ENCODE results near the gene CCDC157.
"Not testable (repeated sequence)": the region's sequence is repeated elsewhere in the genome, so short reads cannot be mapped to it uniquely, and the experiment has no call there.

The CCDC157 gene

DNA sequence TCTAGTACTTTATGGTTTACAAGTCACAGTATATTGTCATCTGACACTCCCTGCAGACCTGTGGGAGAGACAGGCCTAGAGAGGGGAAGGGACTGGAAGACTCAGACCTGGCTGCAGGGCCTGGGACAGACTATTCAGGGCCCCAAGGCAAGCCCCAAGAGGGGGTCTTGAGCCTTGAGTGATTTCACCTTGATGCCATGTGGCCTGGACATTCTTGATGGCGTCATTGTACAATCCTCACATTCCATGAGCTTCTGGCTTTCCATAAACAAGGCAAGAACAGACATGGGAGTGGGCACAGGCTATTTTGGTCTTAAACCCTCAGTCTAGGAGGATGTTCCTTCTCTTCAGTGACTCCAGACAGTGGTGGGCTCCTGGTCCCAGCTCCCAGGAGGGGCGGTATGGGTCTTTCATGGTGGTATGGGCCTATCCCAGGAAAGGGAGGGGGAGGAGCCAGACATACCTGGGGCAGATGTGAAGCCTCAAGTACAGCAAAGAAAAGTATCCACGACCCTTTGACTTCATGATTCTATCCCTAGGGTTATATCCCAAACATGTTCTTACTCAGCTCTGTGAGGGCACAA is 28.2 kb upstream of the CCDC157 start:
- Histone ChIP-seq H3K36me3 (ENCODE audit: control insufficient read depth, insufficient read depth, low read length) (peaks cover 7% of the 10 kb centered on the region), H3K9ac (ENCODE audit: low read length) (no peak overlapping the region), H3K4me1 (ENCODE audit: control insufficient read depth, insufficient read depth, low read length) (peaks cover 27% of the 10 kb centered on the region), H3K27me3 (ENCODE audit: control insufficient read depth, insufficient read depth, low read length) (no peaks in the 10 kb centered on the region), H3K9me3 (ENCODE audit: control insufficient read depth, low read length) (no peaks in the 10 kb centered on the region), H3K4me3 (ENCODE audit: low read length) (no peak overlapping the region)

DNA sequence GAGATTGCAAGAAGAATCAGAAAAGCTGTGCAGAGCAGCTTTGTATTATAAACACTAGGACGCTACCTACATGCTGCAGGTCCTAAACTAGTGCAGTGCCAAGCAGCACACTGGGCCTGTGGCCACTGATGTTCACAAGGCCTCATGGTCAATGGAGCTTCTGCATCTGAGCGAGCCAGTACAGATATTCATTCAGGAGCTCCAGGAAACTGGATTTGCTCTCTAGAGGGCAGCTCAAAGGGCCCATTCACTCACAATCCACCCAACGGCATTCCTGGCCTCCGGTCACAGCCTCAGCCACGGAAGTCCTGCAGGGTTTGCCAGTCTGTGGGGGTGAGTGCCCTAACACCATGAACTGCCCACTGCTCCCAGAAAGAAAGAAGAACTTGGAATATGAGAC is 24.3 kb upstream of the CCDC157 start:
- H3K36me3 ChIP-seq (ENCODE audit: control insufficient read depth, insufficient read depth, low read length) = peaks cover 30% of the 10 kb centered on the region
- peaks cover 6% of the 10 kb centered on the region for H3K4me1 ChIP-seq (ENCODE audit: control insufficient read depth, insufficient read depth, low read length)
- no peaks in the 10 kb centered on the region for H3K9me3 ChIP-seq (ENCODE audit: control insufficient read depth, low read length)
- no peaks in the 10 kb centered on the region for H3K27me3 ChIP-seq (ENCODE audit: control insufficient read depth, insufficient read depth, low read length)
- no peak overlapping the region for H3K9ac ChIP-seq (ENCODE audit: low read length)
- no peak overlapping the region for H3K4me3 ChIP-seq (ENCODE audit: low read length)

DNA sequence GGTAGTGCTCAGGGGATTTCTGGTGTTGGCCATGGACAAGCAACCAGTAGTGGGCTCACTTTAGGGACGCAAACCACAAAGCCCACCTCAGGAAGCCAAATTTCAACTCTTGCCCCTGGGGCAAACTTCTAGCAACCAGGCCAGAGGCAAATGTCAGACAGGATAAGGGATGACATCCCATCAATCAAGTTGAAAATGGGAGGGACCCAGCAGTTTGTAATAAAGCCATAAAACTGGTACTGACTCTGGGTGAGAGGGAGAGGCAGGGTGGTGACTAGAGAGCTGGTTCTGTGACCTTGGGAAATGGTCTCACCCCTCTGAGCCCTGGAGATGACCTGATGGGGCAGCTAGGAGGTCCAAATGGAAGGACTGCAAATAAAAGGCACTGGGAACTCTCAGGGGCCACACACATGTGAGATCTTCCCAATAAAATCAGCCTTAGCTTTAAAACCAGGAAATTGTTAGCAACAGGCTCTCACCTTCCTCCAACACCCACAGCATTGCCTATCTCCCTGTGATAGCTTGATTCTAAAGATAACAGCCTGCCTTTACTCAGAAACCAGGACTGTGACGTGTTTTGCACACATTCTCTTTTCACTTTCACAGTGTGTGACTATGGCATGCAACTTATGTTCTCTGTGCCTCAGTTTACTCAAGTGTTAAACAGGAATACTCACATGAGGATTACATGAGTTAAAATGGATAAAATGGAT is 23.7 kb upstream of the CCDC157 start:
- no peaks in the 10 kb centered on the region for H3K27me3 ChIP-seq (ENCODE audit: control insufficient read depth, insufficient read depth, low read length)
- H3K4me3 ChIP-seq (ENCODE audit: low read length) = no peak overlapping the region
- H3K4me1 ChIP-seq (ENCODE audit: control insufficient read depth, insufficient read depth, low read length) = peaks cover 2% of the 10 kb centered on the region
- no peaks in the 10 kb centered on the region for H3K9me3 ChIP-seq (ENCODE audit: control insufficient read depth, low read length)
- peaks cover 30% of the 10 kb centered on the region for H3K36me3 ChIP-seq (ENCODE audit: control insufficient read depth, insufficient read depth, low read length)
- no peak overlapping the region for H3K9ac ChIP-seq (ENCODE audit: low read length)

GRCh38 chr22:30333707-30334087 is 23.1 kb upstream of the CCDC157 start:
- Histone ChIP-seq H3K4me1 (ENCODE audit: control insufficient read depth, insufficient read depth, low read length) (no peaks in the 10 kb centered on the region), H3K36me3 (ENCODE audit: control insufficient read depth, insufficient read depth, low read length) (peaks cover 30% of the 10 kb centered on the region), H3K9me3 (ENCODE audit: control insufficient read depth, low read length) (no peaks in the 10 kb centered on the region), H3K27me3 (ENCODE audit: control insufficient read depth, insufficient read depth, low read length) (no peaks in the 10 kb centered on the region), H3K4me3 (ENCODE audit: low read length) (no peak overlapping the region), H3K9ac (ENCODE audit: low read length) (no peak overlapping the region)

DNA sequence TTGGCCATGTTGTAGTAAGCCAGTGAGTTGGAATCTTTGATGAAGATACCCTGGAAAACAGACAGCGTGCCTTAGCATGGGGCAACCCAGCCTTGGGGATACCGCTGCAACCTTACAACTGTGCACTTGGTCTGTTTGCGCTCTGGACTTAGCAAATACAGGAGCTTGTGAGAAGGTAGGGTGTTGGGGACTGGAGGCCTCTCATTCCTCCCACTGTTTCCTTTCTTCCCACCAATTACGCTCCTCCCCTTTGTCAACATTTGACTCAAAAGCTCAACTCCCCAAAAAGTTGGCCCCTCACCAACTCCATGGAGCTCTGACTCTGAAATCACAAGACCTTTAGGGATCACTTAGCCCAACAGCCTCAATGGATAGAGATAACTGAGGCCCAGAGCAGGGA is 22.2 kb upstream of the CCDC157 start:
- Histone ChIP-seq H3K9me3 (ENCODE audit: control insufficient read depth, low read length) (no peaks in the 10 kb centered on the region), H3K9ac (ENCODE audit: low read length) (no peak overlapping the region), H3K4me3 (ENCODE audit: low read length) (no peak overlapping the region), H3K36me3 (ENCODE audit: control insufficient read depth, insufficient read depth, low read length) (peaks cover 30% of the 10 kb centered on the region), H3K4me1 (ENCODE audit: control insufficient read depth, insufficient read depth, low read length) (no peaks in the 10 kb centered on the region), H3K27me3 (ENCODE audit: control insufficient read depth, insufficient read depth, low read length) (no peaks in the 10 kb centered on the region)

DNA sequence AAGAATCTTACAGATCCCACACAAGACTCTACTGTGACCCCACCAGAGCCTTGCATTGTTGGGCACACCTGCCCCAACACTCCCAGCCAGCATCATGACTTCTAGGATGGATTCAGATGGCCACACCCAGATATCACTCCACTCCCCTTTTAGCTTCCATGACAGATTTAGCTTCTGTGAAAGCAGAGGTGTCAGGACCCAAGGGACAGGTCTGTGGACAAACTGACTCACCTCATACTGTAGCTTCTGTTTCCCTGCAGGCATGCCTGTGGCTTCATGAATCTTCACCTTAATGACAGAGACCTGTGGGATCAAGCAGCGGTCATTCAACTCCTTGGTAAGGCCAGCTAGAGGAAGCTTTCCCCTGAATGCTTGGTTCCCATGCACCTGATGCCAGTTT is 21.6 kb upstream of the CCDC157 start:
- Histone ChIP-seq H3K36me3 (ENCODE audit: control insufficient read depth, insufficient read depth, low read length) (peaks cover 30% of the 10 kb centered on the region), H3K9me3 (ENCODE audit: control insufficient read depth, low read length) (no peaks in the 10 kb centered on the region), H3K9ac (ENCODE audit: low read length) (no peak overlapping the region), H3K4me3 (ENCODE audit: low read length) (no peak overlapping the region), H3K4me1 (ENCODE audit: control insufficient read depth, insufficient read depth, low read length) (no peaks in the 10 kb centered on the region), H3K27me3 (ENCODE audit: control insufficient read depth, insufficient read depth, low read length) (no peaks in the 10 kb centered on the region)

DNA sequence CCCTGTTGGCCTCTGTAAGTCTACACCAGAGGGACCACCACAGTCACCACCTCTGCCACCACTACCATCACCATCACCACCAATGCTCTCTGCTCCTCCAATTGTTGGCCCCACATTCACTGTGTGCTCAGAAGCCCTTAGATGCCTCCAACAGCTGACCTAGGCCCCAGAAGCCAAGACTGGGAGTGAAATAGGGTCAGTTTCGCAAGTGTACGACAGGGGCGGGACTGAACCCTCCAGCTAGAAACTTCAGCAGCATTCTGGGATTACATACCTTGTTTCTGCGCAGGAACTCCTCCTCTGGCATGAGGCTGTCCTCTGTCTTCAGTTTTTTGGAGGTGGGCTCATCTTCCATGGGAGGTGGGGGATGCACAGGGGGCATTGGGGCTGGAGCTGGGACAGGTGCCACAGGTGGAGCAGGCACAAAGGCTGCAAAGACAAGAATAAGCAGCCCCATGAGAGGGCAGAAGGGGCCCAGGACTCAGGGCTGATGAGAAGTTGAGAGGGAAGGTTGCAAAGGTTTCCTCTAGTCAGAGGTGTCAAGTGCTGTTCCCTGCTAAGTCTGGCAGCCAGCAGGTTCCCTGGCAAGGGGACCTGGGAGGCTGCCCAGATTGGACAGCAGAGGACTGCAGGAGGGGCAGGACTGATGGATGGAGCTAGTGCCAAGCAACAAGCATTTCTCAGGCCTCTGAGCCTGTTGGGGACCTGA is 19.9 kb upstream of the CCDC157 start:
- no peaks in the 10 kb centered on the region for H3K4me1 ChIP-seq (ENCODE audit: control insufficient read depth, insufficient read depth, low read length)
- H3K9ac ChIP-seq (ENCODE audit: low read length) = no peak overlapping the region
- H3K27me3 ChIP-seq (ENCODE audit: control insufficient read depth, insufficient read depth, low read length) = no peaks in the 10 kb centered on the region
- peaks cover 36% of the 10 kb centered on the region for H3K36me3 ChIP-seq (ENCODE audit: control insufficient read depth, insufficient read depth, low read length)
- H3K9me3 ChIP-seq (ENCODE audit: control insufficient read depth, low read length) = no peaks in the 10 kb centered on the region
- no peak overlapping the region for H3K4me3 ChIP-seq (ENCODE audit: low read length)

- Histone ChIP-seq H3K4me1 (ENCODE audit: control insufficient read depth, insufficient read depth, low read length) (no peaks in the 10 kb centered on the region), H3K27me3 (ENCODE audit: control insufficient read depth, insufficient read depth, low read length) (no peaks in the 10 kb centered on the region), H3K9ac (ENCODE audit: low read length) (no peak overlapping the region), H3K9me3 (ENCODE audit: control insufficient read depth, low read length) (no peaks in the 10 kb centered on the region), H3K36me3 (ENCODE audit: control insufficient read depth, insufficient read depth, low read length) (peaks cover 41% of the 10 kb centered on the region), H3K4me3 (ENCODE audit: low read length) (no peak overlapping the region)
Observed at GRCh38 chr22:30337461-30337778, 19.4 kb upstream of the CCDC157 start.

DNA sequence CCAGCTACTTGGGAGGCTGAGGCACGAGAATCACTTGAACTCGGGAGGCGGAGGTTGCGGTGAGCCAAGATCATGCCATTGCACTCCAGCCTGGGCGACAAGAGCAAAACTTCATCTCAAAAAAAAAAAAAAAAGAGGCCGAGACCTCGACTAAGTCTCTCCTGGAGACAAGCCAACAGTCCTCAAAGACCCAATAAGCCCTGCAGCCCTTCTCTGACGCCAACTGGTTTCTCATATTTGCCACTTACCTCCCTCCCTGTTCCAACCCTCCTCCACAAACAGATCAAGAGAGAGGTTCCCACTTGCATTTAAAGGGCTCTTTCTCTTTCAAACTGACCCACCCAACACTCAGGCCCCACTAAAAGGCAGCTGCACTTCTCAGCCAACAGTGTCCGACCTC is 18.5 kb upstream of the CCDC157 start:
- H3K9ac ChIP-seq (ENCODE audit: low read length) = not testable (repeated sequence)

GRCh38 chr22:30338802-30339201 is 18.0 kb upstream of the CCDC157 start:
- Histone ChIP-seq H3K9ac (ENCODE audit: low read length) (no peak overlapping the region), H3K36me3 (ENCODE audit: control insufficient read depth, insufficient read depth, low read length) (peaks cover 43% of the 10 kb centered on the region), H3K4me3 (ENCODE audit: low read length) (no peak overlapping the region), H3K9me3 (ENCODE audit: control insufficient read depth, low read length) (no peaks in the 10 kb centered on the region), H3K27me3 (ENCODE audit: control insufficient read depth, insufficient read depth, low read length) (no peaks in the 10 kb centered on the region), H3K4me1 (ENCODE audit: control insufficient read depth, insufficient read depth, low read length) (no peaks in the 10 kb centered on the region)

More for the DNA sequence above, 18.5 kb upstream of the CCDC157 start:
- not testable (repeated sequence) for H3K27me3 ChIP-seq (ENCODE audit: control insufficient read depth, insufficient read depth, low read length); H3K9me3 ChIP-seq (ENCODE audit: control insufficient read depth, low read length); H3K4me3 ChIP-seq (ENCODE audit: low read length); H3K4me1 ChIP-seq (ENCODE audit: control insufficient read depth, insufficient read depth, low read length)
- H3K36me3 ChIP-seq (ENCODE audit: control insufficient read depth, insufficient read depth, low read length) = peaks cover 43% of the 10 kb centered on the region

DNA sequence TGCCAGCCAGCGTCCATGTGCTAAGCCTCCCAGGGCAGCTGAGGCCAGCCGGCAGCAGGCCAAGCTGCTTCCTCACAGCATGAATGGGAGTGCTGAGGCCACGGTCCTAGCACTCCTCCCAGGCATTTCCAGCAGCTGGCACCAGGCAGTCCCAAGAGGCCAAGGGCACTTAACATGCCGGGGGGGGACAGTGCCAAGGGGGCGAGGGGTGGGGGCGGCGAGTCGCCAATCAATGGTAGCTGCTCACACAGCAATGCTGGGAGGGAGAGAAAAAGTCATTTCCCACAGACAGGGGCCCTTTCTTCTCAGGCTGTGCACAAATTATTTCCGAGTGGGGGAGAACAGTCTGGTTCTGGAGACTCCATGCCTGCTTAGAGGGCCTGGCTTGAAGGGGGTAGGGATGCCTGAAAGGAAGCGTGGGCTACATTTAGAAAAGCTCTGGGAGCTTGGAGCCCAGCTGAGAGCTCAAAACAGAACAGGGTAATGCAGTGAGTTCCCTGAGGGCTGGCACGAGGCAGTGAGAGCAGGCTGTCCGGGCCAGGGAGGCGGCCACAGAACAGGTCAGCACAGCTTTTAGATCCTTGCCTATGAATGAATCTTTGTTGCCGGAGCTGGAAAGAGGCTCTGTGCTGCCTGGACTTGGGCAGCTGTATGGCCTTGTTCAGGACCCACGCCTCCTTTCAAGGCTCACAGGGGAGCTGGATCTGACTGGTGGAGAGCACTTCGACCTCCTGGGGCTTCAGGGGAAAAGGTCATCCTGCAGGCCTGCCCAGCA is 15.7 kb upstream of the CCDC157 start:
- no peaks in the 10 kb centered on the region for H3K9me3 ChIP-seq (ENCODE audit: control insufficient read depth, low read length)
- H3K4me3 ChIP-seq (ENCODE audit: low read length) = no peak overlapping the region
- no peaks in the 10 kb centered on the region for H3K4me1 ChIP-seq (ENCODE audit: control insufficient read depth, insufficient read depth, low read length)
- H3K9ac ChIP-seq (ENCODE audit: low read length) = no peak overlapping the region
- no peaks in the 10 kb centered on the region for H3K27me3 ChIP-seq (ENCODE audit: control insufficient read depth, insufficient read depth, low read length)
- H3K36me3 ChIP-seq (ENCODE audit: control insufficient read depth, insufficient read depth, low read length) = peaks cover 42% of the 10 kb centered on the region
